Prostate gland (tissue), 2 donors: Measurements from ENCODE around the gene TMEM109. TPM values are rescaled to one million over a fixed set of nuclear protein-coding genes. Genes with fewer than 3 reads are reported as not detected.

ENCODE experiments used
- DNase-seq: peaks from one replicate; pipeline ENCODE4 v3.0.0-alpha.2; 2019; ENCODE audit warnings: low spot score
- H3K27ac ChIP-seq, 2 donors: fragments of 200-600 bp; sonication (generic); 2 replicates each; pipeline ENCODE4 v1.5.1; 2017 to 2019
- H3K27me3 ChIP-seq: fragments of 200-600 bp; sonication (generic); replicated peaks from 2 replicates; pipeline ENCODE4 v1.5.1; 2019; ENCODE audit not compliant: insufficient read depth
- H3K36me3 ChIP-seq, 2 donors: fragments of 200-600 bp; sonication (generic); 1 replicate in 1 of 2; 2 replicates in 1 of 2; pipeline versions ENCODE4 v1.5.1 to v1.8.1; 2017 to 2019
- H3K4me1 ChIP-seq: fragments of 200-600 bp; sonication (generic); replicated peaks from 2 replicates; pipeline ENCODE4 v1.5.1; 2019
- H3K4me3 ChIP-seq, 2 donors: fragments of 200-600 bp; sonication (generic); 2 replicates each; pipeline ENCODE4 v1.5.1; 2017 to 2019
- H3K9me3 ChIP-seq: fragments of 200-600 bp; sonication (generic); 2 replicates; pipeline ENCODE4 v1.5.1; 2017
- CTCF ChIP-seq, 4 experiments: fragments of 200-600 bp in 2 of 4; fragments of 450-650 bp in 2 of 4; sonication (generic) in 2 of 4; IDR thresholded peaks; 1 replicate in 3 of 4; 2 replicates in 1 of 4; pipeline ENCODE4 v1.5.1; 2016 to 2019; ENCODE audit warnings: antibody characterized with exemption in 4 of 4, mild to moderate bottlenecking in 2 of 4, moderate library complexity in 2 of 4
- POLR2A ChIP-seq: fragments of 450-650 bp; IDR thresholded peaks from one replicate; pipeline ENCODE4 v1.6.1; 2016; ENCODE audit warnings: antibody characterized with exemption, mild to moderate bottlenecking
- POLR2AphosphoS5 ChIP-seq: sonication (generic); formaldehyde crosslinking; IDR thresholded peaks from one replicate; pipeline ENCODE4 v1.6.1; 2017; ENCODE audit warnings: antibody characterized with exemption
- WGBS: methylation state at CpG from one replicate; pipeline ENCODE4 v1.1.5; 2018; 5-methylcytosine and 5-hydroxymethylcytosine counted together
- intact Hi-C: fragments of 100-400 bp; cut with DNase I; formaldehyde crosslinking; loops from one replicate; pipeline ENCODE4 v1.14.2; 2022
- total RNA-seq, 2 donors: library from RNA; depleted of rRNA; stranded (reverse); fragments of >200 nt; gene quantifications; one replicate each; pipeline ENCODE4 v1.1.0, GENCODE V29; 2016

TMEM109 gene
- total RNA-seq, 2 donors from 2014 or later: 106 to 122 TPM

- H3K4me3 ChIP-seq: no peak overlapping the region
- H3K9me3 ChIP-seq: no peaks in the 10 kb centered on the region
- no peaks in the 10 kb centered on the region for H3K27me3 ChIP-seq
- no peaks in the 10 kb centered on the region for H3K4me1 ChIP-seq
- TF ChIP-seq POLR2AphosphoS5 (no peak), POLR2A (no peak), CTCF (IDR thresholded peaks at IDR 0.05) (no peak)
- WGBS: 83% methylated on average over 6 of the region's 6 CpGs
- DNase-seq: no peak
- no peaks in the 10 kb centered on the region for H3K36me3 ChIP-seq
- intact Hi-C loops: no loop called here
- H3K27ac ChIP-seq: no peak overlapping the region
Measured at GRCh38 chr11:60950024-60950423, 36.1 kb downstream of the TMEM109 start.

GRCh38 chr11:60950933-60951605 lies 37.1 kb downstream of the TMEM109 start:
- Histone ChIP-seq H3K36me3 (no peaks in the 10 kb centered on the region), H3K4me1 (no peaks in the 10 kb centered on the region), H3K9me3 (no peaks in the 10 kb centered on the region), H3K27ac (peak overlapping the region in 1 of 2 donors; percentile 27), H3K27me3 (no peaks in the 10 kb centered on the region), H3K4me3 (peak overlapping the region; percentile 25)
- TF ChIP-seq POLR2AphosphoS5 (no peak), CTCF (IDR thresholded peaks at IDR 0.05) (no peak), POLR2A (no peak)
- intact Hi-C loops: no loop called here
- WGBS: 13% methylated on average over 65 of the region's 86 CpGs
- no peak for DNase-seq

DNA sequence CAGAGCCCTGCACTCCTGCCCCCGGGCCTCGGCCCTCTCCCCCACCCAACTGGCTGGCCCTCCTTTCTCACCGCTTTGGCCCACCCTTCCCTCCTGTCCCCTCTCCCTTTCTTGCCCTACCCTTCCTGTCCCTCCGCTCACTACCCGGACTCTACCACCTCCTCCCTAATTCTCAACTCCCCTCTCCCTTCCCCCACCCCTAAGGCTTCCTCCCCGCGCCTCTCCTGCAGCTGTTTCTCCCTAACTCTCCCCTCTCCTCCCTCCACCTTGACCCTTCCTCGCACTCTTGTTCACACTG lies 37.6 kb downstream of the TMEM109 start:
- whole genome bisulfite sequencing: 25% methylated on average over 8 of the region's 8 CpGs

GRCh38 chr11:60951904-60952741 lies 38.2 kb downstream of the TMEM109 start, which contains the start of gene SLC15A3:
Gene SLC15A3 (minus strand): TSS chr11:60952176. CDS start chr11:60951551, 625 bp downstream.
- Histone ChIP-seq H3K36me3 (no peaks in the 10 kb centered on the region), H3K4me3 (peak within 1 kb of the TSS; percentile 25), H3K27ac (peak within 1 kb of the TSS; percentile 52 to 63), H3K4me1 (no peaks in the 10 kb centered on the region), H3K27me3 (no peaks in the 10 kb centered on the region), H3K9me3 (no peaks in the 10 kb centered on the region)
- TF ChIP-seq CTCF (IDR thresholded peaks at IDR 0.05): no peak
- intact Hi-C loops: no loop called here
- DNase-seq: no peak
- WGBS: 41% methylated on average over 23 of the region's 23 CpGs

More for the DNA sequence above, 37.6 kb downstream of the TMEM109 start:
- no peaks in the 10 kb centered on the region for H3K4me1 ChIP-seq
- H3K9me3 ChIP-seq: no peaks in the 10 kb centered on the region
- no peak for TF ChIP-seq POLR2A
- no peak for TF ChIP-seq POLR2AphosphoS5
- TF ChIP-seq CTCF (IDR thresholded peaks at IDR 0.05): no peak
- H3K36me3 ChIP-seq: no peaks in the 10 kb centered on the region
- H3K27ac ChIP-seq: peak overlapping the region; percentile 52 to 63
- intact Hi-C loops: no loop called here
- H3K4me3 ChIP-seq: peak overlapping the region; percentile 25
- no peaks in the 10 kb centered on the region for H3K27me3 ChIP-seq
- DNase-seq: no peak
